Measurements from ENCODE around the gene TMEM247. TPM values are rescaled to one million over a fixed set of nuclear protein-coding genes. Genes with fewer than 3 reads are reported as not detected.

TMEM247 gene
- total RNA-seq, 2 donors from 2014 or later: not detected

DNA sequence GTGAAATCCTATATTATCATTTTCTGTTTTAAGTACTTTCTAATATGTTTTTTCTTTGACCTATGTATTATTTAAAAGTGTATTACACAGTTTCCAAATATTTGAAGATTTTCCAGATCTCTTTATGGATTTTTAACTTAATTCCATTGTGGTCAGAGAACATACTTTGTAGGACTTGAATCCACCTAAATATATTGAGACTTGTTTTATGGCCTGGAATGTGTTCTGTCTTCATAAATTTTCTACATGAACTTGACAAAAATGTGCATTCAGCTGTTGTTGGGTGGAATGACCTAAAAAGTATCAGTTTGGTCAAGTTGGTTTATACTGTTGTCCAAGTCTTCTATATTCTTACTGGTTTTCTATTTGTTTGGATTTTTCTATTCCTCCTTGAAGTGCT, 33.8 kb upstream of the TMEM247 start:
- Mint-ChIP-seq H3K9me3 (peaks cover 3% of the 10 kb centered on the region), H3K27ac (no peak overlapping the region), H3K4me1 (ENCODE audit: low read depth in 2 of 2) (peaks cover 6 to 14% of the 10 kb centered on the region in 2 donors), H3K36me3 (peaks cover 13% of the 10 kb centered on the region), H3K4me3 (no peak overlapping the region), H3K27me3 (peaks cover 8 to 13% of the 10 kb centered on the region in 2 donors)
- ATAC-seq: no peak
- DNase-seq (ENCODE audit: low spot score): no peak

DNA sequence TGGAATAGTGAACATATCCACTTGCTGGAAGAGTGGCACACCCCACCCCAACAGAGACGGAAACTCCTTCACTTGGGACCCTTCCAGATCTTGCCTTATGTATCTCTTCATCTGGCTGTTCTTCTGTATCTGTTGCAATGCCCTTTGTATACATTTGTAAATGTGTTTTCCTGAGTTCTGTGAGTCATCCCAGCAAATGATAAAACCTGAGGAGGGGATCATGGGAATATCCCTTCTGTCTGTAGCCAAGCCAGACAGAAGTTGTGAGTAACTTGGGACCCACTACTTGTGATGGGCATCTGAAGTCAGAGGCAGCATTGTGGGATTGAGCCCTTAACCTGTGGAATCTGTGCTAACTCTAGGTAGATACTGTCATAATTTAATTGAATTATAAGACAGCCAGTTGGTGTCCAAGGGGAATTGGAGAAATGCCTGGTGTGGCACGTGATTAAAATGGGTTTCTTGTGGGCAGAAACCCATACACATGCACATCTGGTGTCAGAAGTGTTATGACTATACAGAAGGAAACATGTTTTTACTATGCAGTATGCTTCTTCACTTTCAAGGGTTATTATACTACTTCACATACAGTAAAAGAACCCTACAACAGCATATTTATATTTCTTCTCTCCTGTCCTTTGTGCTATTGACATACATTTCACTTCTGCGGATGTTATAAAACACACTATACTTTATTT, 32.3 kb upstream of the TMEM247 start:
- H3K9me3 Mint-ChIP-seq: peaks cover 3% of the 10 kb centered on the region
- peaks cover 6 to 14% of the 10 kb centered on the region in 2 donors for H3K4me1 Mint-ChIP-seq (ENCODE audit: low read depth in 2 of 2)
- H3K4me3 Mint-ChIP-seq: no peak overlapping the region
- no peak overlapping the region for H3K27ac Mint-ChIP-seq
- H3K27me3 Mint-ChIP-seq: peaks cover 8 to 13% of the 10 kb centered on the region in 2 donors
- ATAC-seq (peak in 1 of 2 donors; percentile 71), DNase-seq (ENCODE audit: low spot score) (no peak)
- peaks cover 13% of the 10 kb centered on the region for H3K36me3 Mint-ChIP-seq

DNA sequence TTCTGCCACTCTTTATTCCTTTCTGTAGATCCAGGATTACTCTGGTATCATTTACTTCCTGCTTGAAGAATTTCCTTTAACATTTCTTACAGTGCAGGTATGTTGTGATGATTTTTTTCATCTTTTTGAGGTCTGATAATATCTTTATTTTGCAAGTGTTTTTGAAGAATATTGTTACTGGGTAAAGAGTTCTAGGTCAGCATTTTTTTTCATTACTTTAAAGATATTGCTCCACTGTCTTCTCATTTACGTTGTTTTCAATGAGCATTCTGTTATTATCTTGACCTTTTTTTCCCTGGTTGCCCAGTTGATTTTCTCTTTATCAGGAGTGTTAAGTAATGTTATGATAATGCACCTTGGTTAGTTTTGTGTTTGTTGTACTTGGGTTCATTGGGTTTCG, 31.7 kb upstream of the TMEM247 start:
- peaks cover 3% of the 10 kb centered on the region for H3K9me3 Mint-ChIP-seq
- peaks cover 6 to 14% of the 10 kb centered on the region in 2 donors for H3K4me1 Mint-ChIP-seq (ENCODE audit: low read depth in 2 of 2)
- peaks cover 8 to 13% of the 10 kb centered on the region in 2 donors for H3K27me3 Mint-ChIP-seq
- no peak overlapping the region for H3K27ac Mint-ChIP-seq
- no peak overlapping the region for H3K4me3 Mint-ChIP-seq
- H3K36me3 Mint-ChIP-seq: peaks cover 13% of the 10 kb centered on the region
- DNase-seq (ENCODE audit: low spot score) (no peak), ATAC-seq (no peak)

DNA sequence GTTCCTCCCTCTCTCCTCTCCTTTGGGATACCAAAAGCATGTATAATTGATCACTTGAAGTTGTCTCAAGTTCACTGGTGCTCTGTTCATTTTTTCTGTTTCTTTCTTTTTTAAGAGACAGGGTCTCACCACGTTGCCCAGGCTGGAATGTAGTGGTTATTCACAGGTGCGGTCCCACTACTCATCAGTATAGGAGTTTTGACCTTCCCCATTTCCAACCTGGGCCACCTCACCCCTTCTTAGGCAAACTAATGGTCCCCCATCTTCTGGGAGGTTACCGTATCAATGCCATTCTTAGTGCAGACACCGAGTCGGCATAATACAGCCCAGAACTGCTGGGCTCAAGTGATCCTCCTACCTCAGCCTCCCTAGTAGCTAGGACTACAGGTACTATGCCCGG, 31.3 kb upstream of the TMEM247 start:
- ATAC-seq (no peak), DNase-seq (ENCODE audit: low spot score) (no peak)
- H3K9me3 Mint-ChIP-seq: peaks cover 3% of the 10 kb centered on the region
- peaks cover 4 to 9% of the 10 kb centered on the region in 2 donors for H3K4me1 Mint-ChIP-seq (ENCODE audit: low read depth in 2 of 2)
- peaks cover 8 to 13% of the 10 kb centered on the region in 2 donors for H3K27me3 Mint-ChIP-seq
- no peak overlapping the region for H3K27ac Mint-ChIP-seq
- peaks cover 13% of the 10 kb centered on the region for H3K36me3 Mint-ChIP-seq
- no peak overlapping the region for H3K4me3 Mint-ChIP-seq

DNA sequence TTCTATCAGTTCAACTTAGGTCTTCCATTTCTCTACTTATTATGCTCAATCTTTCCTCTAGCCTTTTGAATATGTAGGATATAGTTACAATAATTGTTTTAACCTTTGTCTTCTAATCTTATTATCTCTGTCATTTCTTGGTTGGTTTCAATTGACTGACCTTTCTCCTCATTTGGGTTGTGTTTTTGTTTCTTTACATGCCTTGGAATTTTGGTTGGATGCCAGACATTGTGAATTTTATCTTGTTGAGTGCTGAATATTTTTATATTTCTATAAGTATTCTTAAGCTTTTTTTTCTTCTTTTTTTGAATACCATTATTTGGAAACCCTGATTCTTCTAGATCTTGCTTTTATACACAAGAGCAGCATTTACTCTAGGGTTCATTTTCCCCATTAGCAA, 30.7 kb upstream of the TMEM247 start:
- Mint-ChIP-seq H3K9me3 (peaks cover 3% of the 10 kb centered on the region), H3K27me3 (peaks cover 8 to 13% of the 10 kb centered on the region in 2 donors), H3K4me3 (no peak overlapping the region), H3K4me1 (ENCODE audit: low read depth in 2 of 2) (peaks cover 0 to 4% of the 10 kb centered on the region in 2 donors), H3K36me3 (peaks cover 13% of the 10 kb centered on the region), H3K27ac (no peak overlapping the region)
- ATAC-seq: no peak
- DNase-seq (ENCODE audit: low spot score): no peak

DNA sequence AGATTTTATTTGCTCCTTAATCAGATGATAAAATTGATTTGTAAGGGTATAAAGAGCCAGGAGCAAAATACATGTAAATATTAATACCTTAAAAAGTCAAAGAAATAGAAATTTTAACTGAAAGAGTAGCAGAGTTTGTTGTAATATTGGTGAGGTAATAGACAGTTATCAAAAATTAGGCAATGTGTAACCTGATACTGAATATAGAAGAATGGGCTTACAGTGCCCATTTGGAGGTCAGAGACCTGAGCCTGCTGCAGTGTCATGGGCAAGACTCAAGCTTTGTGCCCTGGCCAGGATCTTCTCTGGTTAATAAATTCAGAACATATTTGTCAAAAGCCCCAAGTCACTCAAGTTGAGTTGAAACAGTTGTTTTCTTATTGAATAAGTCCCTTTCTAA, 29.7 kb upstream of the TMEM247 start:
- ATAC-seq (no peak), DNase-seq (ENCODE audit: low spot score) (no peak)
- Mint-ChIP-seq H3K9me3 (peaks cover 3% of the 10 kb centered on the region), H3K27ac (no peak overlapping the region), H3K27me3 (peaks cover 8 to 17% of the 10 kb centered on the region in 2 donors), H3K4me1 (ENCODE audit: low read depth in 2 of 2) (no peaks in the 10 kb centered on the region), H3K4me3 (no peak overlapping the region), H3K36me3 (peaks cover 13% of the 10 kb centered on the region)

DNA sequence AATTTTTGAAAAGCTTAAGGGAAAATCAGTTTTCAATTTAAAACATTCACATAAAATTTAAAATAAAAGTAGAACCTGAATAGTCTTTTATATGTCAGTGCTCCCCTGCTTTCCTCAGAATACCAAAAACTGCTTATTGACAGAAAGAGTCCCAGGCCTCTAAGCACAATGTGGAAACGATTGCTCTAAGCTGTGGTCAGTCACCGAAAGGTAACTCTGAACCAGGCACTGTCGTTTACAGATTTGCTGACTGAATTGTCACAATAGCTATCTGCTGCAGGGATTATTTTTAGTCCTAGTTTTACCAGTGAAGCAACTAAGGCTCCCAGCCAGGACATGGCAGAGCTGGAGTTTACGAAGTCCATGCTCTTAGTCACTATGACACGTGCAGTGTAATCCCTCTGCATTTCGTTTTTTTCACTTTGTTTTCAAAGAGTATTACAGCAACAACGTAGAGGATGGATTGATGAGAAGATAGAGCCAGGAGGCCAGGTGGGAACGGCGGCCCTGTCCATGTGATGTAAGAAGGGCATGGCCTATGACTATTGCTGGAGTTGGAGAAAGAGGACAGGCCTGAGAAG, 28.1 kb upstream of the TMEM247 start:
- Mint-ChIP-seq H3K4me3 (no peak overlapping the region), H3K36me3 (peaks cover under 1% of the 10 kb centered on the region), H3K9me3 (no peaks in the 10 kb centered on the region), H3K4me1 (ENCODE audit: low read depth in 2 of 2) (no peaks in the 10 kb centered on the region), H3K27ac (no peak overlapping the region), H3K27me3 (peaks cover 8 to 19% of the 10 kb centered on the region in 2 donors)
- ATAC-seq (no peak), DNase-seq (ENCODE audit: low spot score) (no peak)

DNA sequence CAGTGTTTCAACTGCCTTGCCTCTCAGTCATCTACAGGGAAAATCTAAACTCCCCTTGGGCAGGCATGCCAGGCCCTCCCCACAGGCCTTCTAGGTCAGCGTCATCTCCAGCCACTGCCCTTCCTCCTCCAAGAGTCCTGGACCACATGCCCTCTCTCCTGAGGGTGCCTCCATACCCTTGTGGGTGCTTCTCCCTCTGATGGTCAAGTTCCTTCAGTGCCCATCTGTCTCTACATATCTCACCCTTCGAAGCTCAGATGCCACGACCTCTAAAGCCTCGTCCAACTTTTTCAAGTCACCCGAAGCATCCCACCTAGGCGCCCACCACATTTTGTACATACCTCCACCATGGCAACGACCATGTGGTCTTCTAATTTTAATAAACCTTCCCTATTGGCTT, 22.6 kb upstream of the TMEM247 start:
- no peaks in the 10 kb centered on the region for H3K36me3 Mint-ChIP-seq

DNA sequence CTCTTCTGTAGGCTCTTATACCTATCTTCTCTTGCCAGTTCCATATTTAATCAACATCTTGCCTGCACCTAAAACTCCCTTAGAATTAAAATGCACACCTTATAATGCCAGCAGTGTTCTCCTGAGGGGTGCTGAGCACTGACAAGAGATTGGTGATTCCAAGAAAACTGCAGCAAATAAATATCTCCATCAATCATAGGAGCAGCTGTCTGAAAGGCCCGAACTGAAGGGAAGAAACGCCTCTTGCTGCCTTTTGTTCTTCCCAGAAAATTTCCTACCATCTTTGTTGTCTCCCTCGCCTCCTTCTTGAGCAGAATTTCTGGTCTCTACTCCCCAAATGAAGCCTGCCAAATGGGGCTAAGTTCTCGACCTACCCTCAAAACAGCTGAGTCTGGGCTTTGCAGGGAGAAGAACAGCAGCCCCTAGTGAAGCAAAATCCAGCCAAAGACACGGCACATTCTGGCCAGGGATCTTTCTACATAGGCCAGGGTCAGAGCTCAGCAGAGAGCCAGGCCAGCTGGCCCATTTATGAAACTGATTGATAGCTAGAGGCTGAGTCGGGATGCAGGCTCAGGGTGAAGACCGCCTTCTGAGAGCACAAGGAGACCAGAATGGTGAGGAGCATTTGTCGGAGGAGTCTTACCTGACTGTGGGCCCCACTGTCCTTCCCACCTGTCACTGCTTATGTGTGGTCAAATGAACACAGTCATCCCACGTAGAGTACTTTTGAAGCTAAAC, 20.4 kb upstream of the TMEM247 start:
- Mint-ChIP-seq H3K27me3 (peaks cover 0 to 9% of the 10 kb centered on the region in 2 donors), H3K9me3 (no peaks in the 10 kb centered on the region), H3K27ac (no peak overlapping the region), H3K4me1 (ENCODE audit: low read depth in 2 of 2) (peaks cover 9 to 11% of the 10 kb centered on the region in 2 donors), H3K36me3 (no peaks in the 10 kb centered on the region), H3K4me3 (no peak overlapping the region)
- no peak for ATAC-seq
- DNase-seq (ENCODE audit: low spot score): no peak

More for the DNA sequence above, 22.6 kb upstream of the TMEM247 start:
- H3K9me3 Mint-ChIP-seq: no peaks in the 10 kb centered on the region
- H3K27ac Mint-ChIP-seq: no peak overlapping the region
- H3K27me3 Mint-ChIP-seq: peaks cover 0 to 9% of the 10 kb centered on the region in 2 donors
- no peak for DNase-seq (ENCODE audit: low spot score)
- H3K4me1 Mint-ChIP-seq (ENCODE audit: low read depth in 2 of 2): peaks cover 7 to 8% of the 10 kb centered on the region in 2 donors
- H3K4me3 Mint-ChIP-seq: no peak overlapping the region
- ATAC-seq: no peak

DNA sequence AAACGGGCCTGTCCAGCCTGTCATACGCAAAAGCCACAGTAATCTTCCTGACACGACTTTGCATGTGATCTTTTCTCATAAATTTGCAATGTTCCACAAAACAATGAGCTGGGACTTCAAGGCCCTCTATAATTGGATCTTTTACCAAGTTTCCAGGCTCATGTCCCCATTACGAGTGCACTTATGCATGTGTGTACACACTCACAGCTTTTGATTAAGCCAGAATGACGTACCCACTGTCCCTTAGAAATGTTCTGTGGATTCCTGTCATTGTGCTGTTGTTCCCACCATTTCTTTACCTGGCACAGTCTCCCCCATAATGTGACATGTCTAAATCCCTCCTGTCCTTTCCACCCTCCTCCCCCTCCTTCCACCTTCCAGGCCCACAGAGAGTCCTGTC, 19.7 kb upstream of the TMEM247 start:
- no peak overlapping the region for H3K27ac Mint-ChIP-seq
- peaks cover 13 to 17% of the 10 kb centered on the region in 2 donors for H3K4me1 Mint-ChIP-seq (ENCODE audit: low read depth in 2 of 2)
- no peaks in the 10 kb centered on the region for H3K36me3 Mint-ChIP-seq
- H3K9me3 Mint-ChIP-seq: no peaks in the 10 kb centered on the region
- peaks cover 0 to 5% of the 10 kb centered on the region in 2 donors for H3K27me3 Mint-ChIP-seq
- DNase-seq (ENCODE audit: low spot score) (no peak), ATAC-seq (no peak)
- no peak overlapping the region for H3K4me3 Mint-ChIP-seq

DNA sequence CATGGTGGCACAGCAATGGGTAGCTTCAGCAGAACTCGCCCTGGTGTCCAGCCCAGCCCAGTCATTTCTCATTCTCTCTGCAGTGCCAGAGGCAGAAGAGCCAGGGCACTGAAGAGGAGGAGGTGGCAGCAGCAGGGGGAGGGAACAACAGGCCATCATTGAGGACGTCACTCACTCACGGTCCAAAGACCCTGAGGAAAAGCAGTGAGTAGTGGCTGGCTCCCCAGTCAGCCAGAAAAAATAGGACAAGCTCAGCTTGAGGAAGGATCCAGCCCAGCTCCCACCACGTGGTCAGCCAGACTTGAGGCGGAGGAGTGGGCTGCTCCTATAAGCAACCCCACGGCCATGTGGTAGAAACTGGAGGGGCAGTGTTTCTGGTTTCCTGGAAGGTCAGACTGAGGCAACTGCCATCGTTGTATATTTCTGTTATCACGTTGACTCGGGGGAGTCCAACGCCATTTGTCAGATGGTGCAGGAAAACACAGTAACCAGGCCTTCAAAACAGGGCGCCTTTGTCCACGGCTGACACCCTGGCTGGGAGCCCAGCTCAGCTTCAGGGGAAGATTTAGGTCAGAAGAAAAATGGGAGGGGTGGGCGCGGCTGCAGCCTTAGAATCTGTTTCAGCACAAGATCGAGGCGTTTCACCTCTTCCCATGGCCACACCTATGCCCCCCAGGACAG, 19.0 kb upstream of the TMEM247 start:
- H3K36me3 Mint-ChIP-seq: no peaks in the 10 kb centered on the region
- no peaks in the 10 kb centered on the region for H3K9me3 Mint-ChIP-seq
- H3K4me3 Mint-ChIP-seq: no peak overlapping the region
- H3K27ac Mint-ChIP-seq: no peak overlapping the region
- peaks cover 13 to 18% of the 10 kb centered on the region in 2 donors for H3K4me1 Mint-ChIP-seq (ENCODE audit: low read depth in 2 of 2)
- DNase-seq (ENCODE audit: low spot score) (no peak), ATAC-seq (no peak)
- H3K27me3 Mint-ChIP-seq: peaks cover 0 to 2% of the 10 kb centered on the region in 2 donors

DNA sequence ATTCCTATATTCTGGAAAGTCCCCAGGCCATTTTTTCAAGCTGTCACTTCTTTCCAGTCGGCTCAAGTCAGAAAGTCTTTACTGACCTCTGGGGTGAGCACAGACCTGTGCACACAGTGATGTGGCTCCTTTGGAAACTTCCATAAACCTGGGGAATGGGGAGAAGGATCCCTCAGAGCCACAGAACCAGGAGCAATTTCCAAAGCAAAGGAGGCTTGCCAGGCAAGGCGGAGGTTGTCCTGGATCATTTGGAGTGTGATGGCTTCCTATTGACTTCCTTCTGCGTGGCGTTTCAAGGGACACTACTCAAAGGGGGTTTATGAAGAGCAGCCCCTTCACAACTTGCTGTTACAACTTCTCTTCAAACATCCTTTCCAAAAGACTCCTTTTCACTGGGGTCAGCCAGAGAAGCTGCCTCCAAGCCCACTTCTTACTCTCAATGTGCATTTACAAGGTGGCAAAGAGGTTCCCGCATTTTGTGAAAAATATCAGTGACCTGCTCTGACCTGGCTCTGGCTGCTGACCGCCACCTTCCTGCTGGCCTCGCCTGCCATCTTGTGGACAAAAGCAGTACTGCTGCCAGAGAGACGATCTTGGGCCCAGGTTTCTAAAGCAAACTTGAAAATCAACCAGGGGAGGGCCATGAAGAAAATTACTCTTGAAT, 18.2 kb upstream of the TMEM247 start:
- H3K4me3 Mint-ChIP-seq: no peak overlapping the region
- peaks cover 0 to 2% of the 10 kb centered on the region in 2 donors for H3K27me3 Mint-ChIP-seq
- H3K27ac Mint-ChIP-seq: peak overlapping the region; percentile 13 to 26
- no peaks in the 10 kb centered on the region for H3K36me3 Mint-ChIP-seq
- H3K9me3 Mint-ChIP-seq: no peaks in the 10 kb centered on the region
- ATAC-seq: peak; percentile 74 to 77
- DNase-seq (ENCODE audit: low spot score): peak; percentile 72
- H3K4me1 Mint-ChIP-seq (ENCODE audit: low read depth in 2 of 2): peaks cover 13 to 18% of the 10 kb centered on the region in 2 donors

DNA sequence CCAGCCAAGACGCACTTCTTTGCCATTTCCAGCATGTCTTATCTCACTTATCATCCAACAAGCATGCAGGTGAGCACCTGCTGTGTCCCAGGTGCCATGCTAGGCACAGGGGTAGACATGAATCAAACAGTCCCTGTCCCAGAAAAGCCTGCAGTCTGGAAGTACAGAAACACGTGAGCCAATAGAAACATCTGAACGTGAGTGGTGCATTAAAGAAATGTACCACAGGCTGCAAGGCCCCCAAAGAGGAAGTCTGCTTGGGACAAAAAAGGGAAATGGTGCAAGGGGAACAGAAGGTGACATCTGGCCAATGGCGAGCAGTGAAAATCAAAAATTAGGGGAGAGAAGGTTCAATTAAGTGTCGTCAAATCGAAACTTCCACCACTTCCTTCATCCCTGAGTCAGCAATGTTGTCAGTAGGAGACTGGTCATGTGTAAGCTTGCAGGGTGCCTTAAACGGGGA, 17.6 kb upstream of the TMEM247 start:
- H3K4me3 Mint-ChIP-seq: no peak overlapping the region
- ATAC-seq (peak; percentile 7 to 48), DNase-seq (ENCODE audit: low spot score) (no peak)
- peaks cover 13 to 18% of the 10 kb centered on the region in 2 donors for H3K4me1 Mint-ChIP-seq (ENCODE audit: low read depth in 2 of 2)
- no peaks in the 10 kb centered on the region for H3K36me3 Mint-ChIP-seq
- H3K27ac Mint-ChIP-seq: peak overlapping the region; percentile 13 to 26
- H3K9me3 Mint-ChIP-seq: no peaks in the 10 kb centered on the region
- peaks cover 0 to 2% of the 10 kb centered on the region in 2 donors for H3K27me3 Mint-ChIP-seq

All from natural killer cell treated with Interleukin-12 subunit alpha and Interleukin-12 subunit beta and Interleukin-15 and Interleukin-18, amount 100 ng/mL, for 72 hours (primary cell).